Measurements from ENCODE around the gene PHC2. TPM values are rescaled to one million over a fixed set of nuclear protein-coding genes. Genes with fewer than 3 reads are reported as not detected.
A peak's percentile ranks its signal among the peaks of the same experiment; 100 is the strongest.

PHC2 gene
- total and polyA plus RNA-seq, 9 of the 15 experiments (the other 6 are each of a cell fraction or from before 2014, with no cell fraction given) = 3.1 to 67.6 (median 34.6) TPM

DNA sequence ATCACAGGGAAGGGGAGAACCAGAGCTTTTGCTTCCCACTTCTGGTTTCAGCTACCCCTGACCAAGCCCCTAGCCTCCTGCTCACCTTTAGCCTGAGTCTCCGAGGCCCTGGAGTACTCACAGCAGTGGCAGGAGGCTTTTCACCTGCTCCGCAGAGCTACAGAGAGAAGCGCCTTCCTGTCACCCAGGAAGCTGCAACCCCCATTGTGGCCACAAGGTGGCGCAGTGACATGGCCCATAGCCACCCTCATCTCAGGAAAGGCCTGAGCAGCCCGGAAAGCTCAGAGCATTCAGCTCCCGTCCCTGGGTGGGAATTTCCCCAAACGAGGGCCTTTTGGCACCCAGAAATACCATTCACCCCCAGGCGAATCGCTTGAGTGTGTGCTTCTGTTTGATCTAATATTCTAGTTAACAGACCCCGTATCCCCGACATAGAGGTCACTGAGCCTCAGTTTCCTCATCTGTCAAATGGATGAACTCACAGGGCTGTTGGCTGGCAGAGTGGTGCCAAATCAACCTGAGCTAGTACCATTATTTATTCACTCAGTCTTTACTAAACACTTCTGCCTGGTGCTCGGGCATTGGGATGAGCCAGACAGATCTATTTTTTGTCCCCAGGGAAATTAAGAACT lies 135.3 kb downstream of the PHC2 start (continued):
- TF ChIP-seq THAP7 (CRISPR knock-in tag; IDR thresholded peaks at IDR 0.05) (no peak), RB1 (IDR thresholded peaks at IDR 0.05; ENCODE audit: low read depth) (0 out of 2 replicates have a peak, but pooled peaks have one; percentile 73), CTBP1 (IDR thresholded peaks at IDR 0.05; ENCODE audit: borderline replicate concordance) (peak; percentile 58; the same call in 1 of the 2 replicates), ZBTB2 (IDR thresholded peaks at IDR 0.05) (no peak), TAF15 (IDR thresholded peaks at IDR 0.05; ENCODE audit: low read depth, low read length) (no peak), STAG1 (CRISPR knock-in tag; IDR thresholded peaks at IDR 0.05; ENCODE audit: borderline replicate concordance) (peak; percentile 56; the same call in 1 of the 2 replicates), CBX3 (IDR thresholded peaks at IDR 0.05; ENCODE audit: borderline replicate concordance in 1 of 2, low read length in 2 of 2) (0 out of 3 replicates have a peak, but pooled peaks of 1 of the 2 experiments have one; percentile 11), TARDBP (IDR thresholded peaks at IDR 0.05) (peak; percentile 50; the same call in 1 of the 2 replicates), HDAC2 (IDR thresholded peaks at IDR 0.05) (peak; percentile 67; the same call in 1 of the 2 replicates), EWSR1 (IDR thresholded peaks at IDR 0.05; ENCODE audit: borderline replicate concordance, low read depth, partially characterized antibody) (no peak), ZNF780A (CRISPR knock-in tag; IDR thresholded peaks at IDR 0.05) (no peak), YY1 (IDR thresholded peaks at IDR 0.05; ENCODE audit: borderline replicate concordance in 1 of 3, control insufficient read depth in 1 of 3, extremely low read depth in 1 of 3, insufficient read depth in 3 of 3, insufficient read length in 1 of 3, insufficient replicate concordance in 2 of 3, low read depth in 1 of 3, low read length in 2 of 3) (peak in 2 of 3 experiments; percentile 18 to 31)
- TF ChIP-seq, protein P1, sequence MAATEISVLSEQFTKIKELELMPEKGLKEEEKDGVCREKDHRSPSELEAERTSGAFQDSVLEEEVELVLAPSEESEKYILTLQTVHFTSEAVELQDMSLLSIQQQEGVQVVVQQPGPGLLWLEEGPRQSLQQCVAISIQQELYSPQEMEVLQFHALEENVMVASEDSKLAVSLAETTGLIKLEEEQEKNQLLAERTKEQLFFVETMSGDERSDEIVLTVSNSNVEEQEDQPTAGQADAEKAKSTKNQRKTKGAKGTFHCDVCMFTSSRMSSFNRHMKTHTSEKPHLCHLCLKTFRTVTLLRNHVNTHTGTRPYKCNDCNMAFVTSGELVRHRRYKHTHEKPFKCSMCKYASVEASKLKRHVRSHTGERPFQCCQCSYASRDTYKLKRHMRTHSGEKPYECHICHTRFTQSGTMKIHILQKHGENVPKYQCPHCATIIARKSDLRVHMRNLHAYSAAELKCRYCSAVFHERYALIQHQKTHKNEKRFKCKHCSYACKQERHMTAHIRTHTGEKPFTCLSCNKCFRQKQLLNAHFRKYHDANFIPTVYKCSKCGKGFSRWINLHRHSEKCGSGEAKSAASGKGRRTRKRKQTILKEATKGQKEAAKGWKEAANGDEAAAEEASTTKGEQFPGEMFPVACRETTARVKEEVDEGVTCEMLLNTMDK (IDR thresholded peaks at IDR 0.05; ENCODE audit: borderline replicate concordance, insufficient read depth, low read depth, low read length, poor library complexity, severe bottlenecking) = peak; percentile 73

All from K562 (cell line).